Smooth muscle cell (in vitro differentiated cells): ENCODE data around the gene FARP1. TPM values are rescaled to one million over a fixed set of nuclear protein-coding genes. Genes with fewer than 3 reads are reported as not detected.

Experiments used
- DNase-seq: peaks from one replicate; lab custom pipeline; 2025; ENCODE audit not compliant: unreplicated experiment; lab: John Stamatoyannopoulos, UW
- H2AFZ ChIP-seq: fragments of 200-600 bp; sonication (generic); 2 replicates; pipeline ENCODE4 v1.6.0; 2016; ENCODE audit warnings: antibody characterized with exemption, low read depth, mild to moderate bottlenecking
- H3F3A ChIP-seq: fragments of 200-600 bp; sonication (generic); 2 replicates; pipeline ENCODE4 v1.6.0; 2017; ENCODE audit warnings: antibody characterized with exemption, low read depth
- H3K27ac ChIP-seq: fragments of 200-600 bp; sonication (generic); 2 replicates; pipeline ENCODE4 v1.5.1; 2016; ENCODE audit warnings: low read depth, mild to moderate bottlenecking
- H3K27me3 ChIP-seq: fragments of 200-600 bp; sonication (generic); 2 replicates; pipeline ENCODE4 v1.6.1; 2016; ENCODE audit warnings: low read depth, mild to moderate bottlenecking
- H3K36me3 ChIP-seq: fragments of 200-600 bp; sonication (generic); 2 replicates; pipeline ENCODE4 v1.5.1; 2016; ENCODE audit warnings: low read depth
- H3K4me1 ChIP-seq: fragments of 200-600 bp; sonication (generic); 2 replicates; pipeline ENCODE4 v1.5.1; 2016; ENCODE audit warnings: low read depth
- H3K4me2 ChIP-seq: fragments of 200-600 bp; sonication (generic); 2 replicates; pipeline ENCODE4 v1.6.0; 2016; ENCODE audit warnings: mild to moderate bottlenecking
- H3K4me3 ChIP-seq: fragments of 200-600 bp; sonication (generic); 2 replicates; pipeline ENCODE4 v1.5.1; 2016; ENCODE audit warnings: mild to moderate bottlenecking
- H3K79me2 ChIP-seq: fragments of 200-600 bp; sonication (generic); 2 replicates; pipeline ENCODE4 v1.6.0; 2016; ENCODE audit warnings: low read depth, mild to moderate bottlenecking
- H3K9ac ChIP-seq: fragments of 200-600 bp; sonication (generic); 2 replicates; pipeline ENCODE4 v1.6.0; 2016; ENCODE audit warnings: low read depth
- H3K9me3 ChIP-seq: fragments of 200-600 bp; sonication (generic); replicated peaks from 2 replicates; pipeline ENCODE4 v1.5.1; 2016; ENCODE audit warnings: low read depth
- H4K20me1 ChIP-seq: fragments of 200-600 bp; sonication (generic); 2 replicates; pipeline ENCODE4 v1.6.0; 2016; ENCODE audit warnings: low read depth
- WGBS: methylation state at CpG from one replicate; pipeline ENCODE4 v1.1.7; 2016; ENCODE audit warnings: low lambda C conversion rate; 5-methylcytosine and 5-hydroxymethylcytosine counted together
- polyA plus RNA-seq: library from polyadenylated mRNA; unstranded; fragments of >200 nt; fragmentation: Nextera tagmentation; extraction: Ambion mirVana; gene quantifications from 2 replicates; pipeline ENCODE4 v1.2.1, GENCODE V29; 2016
- total RNA-seq: library from RNA; depleted of rRNA; stranded (reverse); fragments of >200 nt; gene quantifications from 2 replicates; pipeline ENCODE4 v1.2.3, GENCODE V29; 2014
- TF ChIP-seq, protein P1 (sequence below): fragments of 200-600 bp; sonication (generic); IDR thresholded peaks from 2 replicates; pipeline ENCODE4 v1.5.1; 2017; ENCODE audit warnings: borderline replicate concordance, mild to moderate bottlenecking, antibody characterized with exemption; ENCODE audit not compliant: insufficient read depth, poor library complexity, severe bottlenecking

Gene FARP1
- total and polyA plus RNA-seq, 2 experiments from 2014 or later = 59.4 to 104 TPM

- peak overlapping the region; percentile 80 for H3K27ac ChIP-seq
- no peak for DNase-seq
- H3K36me3 ChIP-seq = no peaks in the 10 kb centered on the region
- H3K4me2 ChIP-seq = no peak overlapping the region
- no peaks in the 10 kb centered on the region for H3K9me3 ChIP-seq
- H3F3A ChIP-seq = peaks cover 8% of the 10 kb centered on the region
- no peak overlapping the region for H2AFZ ChIP-seq
- peaks cover 20% of the 10 kb centered on the region for H4K20me1 ChIP-seq
- peaks cover 40% of the 10 kb centered on the region for H3K4me1 ChIP-seq
- H3K79me2 ChIP-seq = peaks cover 81% of the 10 kb centered on the region
- no peak overlapping the region for H3K9ac ChIP-seq
- H3K27me3 ChIP-seq = no peaks in the 10 kb centered on the region
- 93% methylated on average over 2 of the region's 2 CpGs for WGBS
- TF ChIP-seq, protein P1, sequence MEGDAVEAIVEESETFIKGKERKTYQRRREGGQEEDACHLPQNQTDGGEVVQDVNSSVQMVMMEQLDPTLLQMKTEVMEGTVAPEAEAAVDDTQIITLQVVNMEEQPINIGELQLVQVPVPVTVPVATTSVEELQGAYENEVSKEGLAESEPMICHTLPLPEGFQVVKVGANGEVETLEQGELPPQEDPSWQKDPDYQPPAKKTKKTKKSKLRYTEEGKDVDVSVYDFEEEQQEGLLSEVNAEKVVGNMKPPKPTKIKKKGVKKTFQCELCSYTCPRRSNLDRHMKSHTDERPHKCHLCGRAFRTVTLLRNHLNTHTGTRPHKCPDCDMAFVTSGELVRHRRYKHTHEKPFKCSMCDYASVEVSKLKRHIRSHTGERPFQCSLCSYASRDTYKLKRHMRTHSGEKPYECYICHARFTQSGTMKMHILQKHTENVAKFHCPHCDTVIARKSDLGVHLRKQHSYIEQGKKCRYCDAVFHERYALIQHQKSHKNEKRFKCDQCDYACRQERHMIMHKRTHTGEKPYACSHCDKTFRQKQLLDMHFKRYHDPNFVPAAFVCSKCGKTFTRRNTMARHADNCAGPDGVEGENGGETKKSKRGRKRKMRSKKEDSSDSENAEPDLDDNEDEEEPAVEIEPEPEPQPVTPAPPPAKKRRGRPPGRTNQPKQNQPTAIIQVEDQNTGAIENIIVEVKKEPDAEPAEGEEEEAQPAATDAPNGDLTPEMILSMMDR = no peak
- H3K4me3 ChIP-seq = no peak overlapping the region
Measured at GRCh38 chr13:98286799-98287198, 143.9 kb downstream of the FARP1 start.

GRCh38 chr13:98288211-98288610 is 145.3 kb downstream of the FARP1 start:
- DNase-seq = no peak
- Histone ChIP-seq H3K27ac (peak overlapping the region; percentile 5), H3K36me3 (no peaks in the 10 kb centered on the region), H3K4me1 (peaks cover 36% of the 10 kb centered on the region), H3K79me2 (peaks cover 76% of the 10 kb centered on the region), H2AFZ (no peak overlapping the region), H4K20me1 (peaks cover 17% of the 10 kb centered on the region), H3K27me3 (no peaks in the 10 kb centered on the region), H3K9ac (no peak overlapping the region), H3F3A (peaks cover 8% of the 10 kb centered on the region), H3K9me3 (no peaks in the 10 kb centered on the region), H3K4me2 (no peak overlapping the region), H3K4me3 (no peak overlapping the region)
- 91% methylated on average over 6 of the region's 6 CpGs for WGBS
- TF ChIP-seq, protein P1 = no peak

- H3K4me2 ChIP-seq = peak overlapping the region; percentile 32
- H3K9ac ChIP-seq = no peak overlapping the region
- peaks cover 66% of the 10 kb centered on the region for H3K79me2 ChIP-seq
- peak overlapping the region; percentile 49 for H3K27ac ChIP-seq
- H3K4me3 ChIP-seq = no peak overlapping the region
- no peak for DNase-seq
- H3K27me3 ChIP-seq = no peaks in the 10 kb centered on the region
- peaks cover 27% of the 10 kb centered on the region for H3K4me1 ChIP-seq
- H2AFZ ChIP-seq = no peak overlapping the region
- 72% methylated on average over 14 of the region's 14 CpGs for WGBS
- no peaks in the 10 kb centered on the region for H3K9me3 ChIP-seq
- TF ChIP-seq, protein P1 = no peak
- peaks cover 14% of the 10 kb centered on the region for H4K20me1 ChIP-seq
- H3F3A ChIP-seq = peaks cover 6% of the 10 kb centered on the region
- no peaks in the 10 kb centered on the region for H3K36me3 ChIP-seq
Measured at GRCh38 chr13:98289339-98289945, 146.5 kb downstream of the FARP1 start.

DNA sequence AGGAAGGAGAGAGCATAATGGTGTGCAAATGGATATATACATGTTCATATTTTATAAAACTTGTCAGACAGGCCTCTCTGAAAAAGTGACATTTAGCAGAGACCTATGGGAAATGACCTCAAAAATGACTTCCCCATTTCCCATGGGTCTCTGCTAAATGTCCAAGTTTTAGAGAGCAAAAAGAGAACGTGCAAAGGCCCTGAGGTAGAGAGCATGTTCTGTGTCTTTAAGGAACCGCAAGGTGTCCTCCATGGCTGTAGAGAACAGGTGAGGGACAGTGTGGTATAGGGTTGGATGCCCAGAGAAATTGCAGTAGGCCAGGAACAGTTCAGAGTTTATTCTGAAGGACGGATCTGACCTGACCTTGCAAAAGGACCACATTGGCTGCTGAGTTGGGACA is 147.4 kb downstream of the FARP1 start:
- Histone ChIP-seq H3K9ac (no peak overlapping the region), H3K36me3 (no peaks in the 10 kb centered on the region), H3K4me2 (no peak overlapping the region), H3K27ac (no peak overlapping the region), H3K79me2 (peaks cover 58% of the 10 kb centered on the region), H3K4me1 (peaks cover 19% of the 10 kb centered on the region), H3K27me3 (no peaks in the 10 kb centered on the region), H4K20me1 (peaks cover 14% of the 10 kb centered on the region), H3K4me3 (no peak overlapping the region), H2AFZ (no peak overlapping the region), H3K9me3 (no peaks in the 10 kb centered on the region), H3F3A (no peaks in the 10 kb centered on the region)
- WGBS = 96% methylated on average over 3 of the region's 3 CpGs
- no peak for DNase-seq
- TF ChIP-seq, protein P1 = no peak
